Cerebellar nuclear complex (tissue), 1 donor: ENCODE results near the gene GPR15LG.

Experiments used
- DNase-seq, 2 experiments: peaks; one replicate each; lab custom pipeline; 2025; lab: John Stamatoyannopoulos, UW

The GPR15LG gene

DNA sequence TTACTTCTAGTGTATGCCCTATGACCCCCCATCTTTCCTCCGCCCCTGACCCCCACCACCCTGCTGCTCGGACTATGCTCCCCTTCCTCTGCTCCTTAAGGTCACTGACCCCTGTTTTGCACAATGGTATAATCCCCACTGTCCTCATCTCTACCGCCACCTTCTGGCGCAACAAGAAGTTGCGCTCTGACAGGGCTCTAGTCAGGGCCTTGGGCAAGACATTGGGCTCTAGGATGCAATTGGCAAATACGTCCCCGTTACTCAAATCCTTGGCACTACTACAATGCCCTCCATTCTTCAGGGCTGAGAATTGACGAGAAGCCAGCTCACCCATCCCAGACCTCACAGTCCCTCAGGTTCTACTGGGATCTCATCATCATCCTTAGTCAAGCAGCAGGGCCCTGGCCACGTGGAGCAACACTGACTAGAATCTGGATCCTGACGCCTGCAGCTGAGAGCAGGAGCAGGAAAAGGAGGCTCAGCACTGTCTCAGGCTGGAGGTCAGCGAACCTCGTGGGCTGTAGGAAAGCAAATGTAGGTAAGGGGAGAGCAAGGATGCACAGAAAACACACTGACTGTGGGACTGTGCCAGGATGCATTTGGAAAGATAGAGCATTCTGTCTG is 41.1 kb downstream of the GPR15LG start:
- no peak for DNase-seq

DNA sequence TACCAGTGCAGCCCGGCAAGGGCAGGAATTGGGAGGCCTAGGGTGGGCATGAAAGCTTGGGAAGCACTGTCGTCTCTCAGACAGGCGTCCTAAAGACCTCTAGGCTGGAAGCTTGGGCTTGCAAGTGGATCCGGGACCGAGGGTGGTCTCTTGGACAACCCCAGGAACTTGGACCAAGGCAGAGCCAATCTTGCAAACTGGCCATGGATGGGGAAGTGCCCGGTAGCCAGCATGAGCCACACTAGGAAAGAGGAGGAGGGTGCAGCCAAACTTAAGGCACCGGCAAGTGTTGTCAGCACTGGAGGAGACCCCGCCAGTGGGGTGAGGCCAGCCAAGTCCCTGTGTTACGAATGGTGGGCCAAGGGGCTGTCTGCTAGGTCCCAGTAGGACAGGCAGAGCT is 43.2 kb downstream of the GPR15LG start:
- no peak for DNase-seq

DNA sequence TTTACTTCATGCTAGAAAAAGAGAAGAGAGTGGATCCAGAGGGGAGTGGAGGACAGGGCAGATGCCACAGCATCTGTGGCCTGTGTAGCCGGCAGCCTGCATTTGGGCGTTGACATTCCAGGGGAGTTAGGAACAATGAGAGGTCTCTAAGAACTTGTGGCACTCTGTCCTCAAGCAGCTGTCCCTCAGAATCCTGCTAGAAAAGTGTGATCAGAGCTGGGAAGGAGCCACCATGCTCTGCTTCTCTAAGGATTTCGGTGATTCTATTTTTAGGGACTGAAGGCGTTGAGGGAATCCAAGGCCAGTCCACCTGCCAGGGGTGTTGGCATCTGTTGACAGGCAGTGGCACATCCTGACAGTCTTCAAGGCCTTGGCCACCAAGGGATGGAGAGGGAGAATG is 44.1 kb downstream of the GPR15LG start:
- DNase-seq = no peak

DNA sequence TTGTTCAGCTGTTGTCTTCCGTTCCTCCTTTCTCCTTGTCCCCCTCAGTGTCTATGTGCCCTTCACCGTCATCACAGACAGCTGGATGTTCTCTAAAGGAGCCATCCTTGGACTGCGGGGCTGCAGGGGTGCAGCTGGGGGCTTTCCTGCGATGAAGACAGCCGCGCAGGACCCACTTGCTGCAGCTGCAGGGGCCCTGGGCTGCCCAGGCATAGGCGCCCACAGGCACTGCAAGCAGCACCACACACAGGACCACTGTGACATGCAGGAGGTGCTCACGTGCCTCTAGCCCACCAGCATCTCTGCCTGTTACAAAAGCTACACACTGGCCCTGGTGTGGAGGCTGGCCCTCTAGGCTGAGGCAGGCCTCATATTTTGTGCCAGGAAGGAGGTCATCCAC is 48.3 kb downstream of the GPR15LG start:
- DNase-seq = no peak

DNA sequence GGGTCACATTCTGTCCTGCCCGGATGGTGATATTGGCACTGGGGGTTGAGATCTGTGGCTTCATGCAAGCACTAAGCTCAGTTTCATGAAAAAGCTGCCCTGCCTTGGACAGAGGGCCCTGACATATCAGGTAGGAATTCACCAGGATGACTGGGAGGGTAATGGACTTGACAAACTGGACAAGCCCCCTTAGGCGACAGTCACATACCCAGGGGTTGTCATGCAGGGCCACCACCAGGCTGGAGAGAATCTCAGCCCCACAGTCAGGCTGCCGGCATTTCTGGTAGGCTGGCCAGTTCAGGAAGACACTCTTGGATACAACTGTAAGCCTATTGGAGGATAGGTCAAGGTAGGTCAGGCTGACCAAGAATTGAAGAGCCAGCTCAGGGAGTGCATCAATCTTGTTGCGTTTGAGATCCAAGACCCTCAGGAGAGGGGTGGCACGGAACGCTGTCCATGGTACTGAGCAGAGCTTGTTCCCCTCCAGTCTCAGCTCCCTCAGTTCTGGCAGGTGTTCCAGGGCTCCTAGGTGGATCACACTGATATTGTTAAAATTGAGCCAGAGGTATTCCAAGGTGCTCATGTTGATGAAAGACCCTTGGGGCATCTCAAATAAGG is 50.9 kb downstream of the GPR15LG start:
- DNase-seq = no peak

DNA sequence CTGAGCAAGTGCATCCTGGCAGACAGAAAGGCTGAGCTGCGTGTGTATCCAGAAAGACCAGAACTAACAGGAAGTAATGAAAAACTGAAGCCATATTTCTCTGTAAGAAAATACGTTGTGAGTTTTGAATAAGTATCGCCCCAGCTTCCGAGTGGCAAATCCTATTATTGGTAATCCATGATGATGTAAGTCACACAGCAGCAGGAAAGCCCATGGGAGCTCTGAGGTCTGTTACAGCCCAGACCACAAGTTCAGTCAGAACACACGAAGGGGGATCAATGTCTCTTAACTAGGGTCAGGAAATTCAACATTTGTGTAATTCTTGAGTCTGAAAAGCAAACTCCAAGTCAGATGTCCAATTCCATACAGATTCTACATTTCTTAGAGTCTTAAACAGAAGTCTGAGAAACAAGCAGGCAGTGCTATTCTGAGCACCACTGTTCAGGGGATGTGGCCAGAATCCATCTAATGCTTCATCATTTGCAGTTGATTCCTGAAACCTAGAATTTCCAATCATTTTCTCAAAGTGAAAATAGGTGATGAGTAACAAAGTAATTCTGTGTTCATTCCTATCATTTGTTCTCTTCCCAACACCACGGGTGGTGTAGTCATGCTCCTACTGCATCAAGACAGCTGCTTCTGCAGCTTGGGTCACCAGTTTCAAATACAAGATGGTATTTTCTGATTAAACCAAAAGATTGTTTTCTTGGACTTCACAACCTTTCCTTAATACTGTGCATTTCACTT is 52.0 kb downstream of the GPR15LG start, which contains the start of gene LRIT2:
Gene LRIT2 (minus strand): TSS at position 118 of the 747 bp plus-strand sequence. CDS start 24 bp downstream, at position 94.
- DNase-seq = no peak

DNA sequence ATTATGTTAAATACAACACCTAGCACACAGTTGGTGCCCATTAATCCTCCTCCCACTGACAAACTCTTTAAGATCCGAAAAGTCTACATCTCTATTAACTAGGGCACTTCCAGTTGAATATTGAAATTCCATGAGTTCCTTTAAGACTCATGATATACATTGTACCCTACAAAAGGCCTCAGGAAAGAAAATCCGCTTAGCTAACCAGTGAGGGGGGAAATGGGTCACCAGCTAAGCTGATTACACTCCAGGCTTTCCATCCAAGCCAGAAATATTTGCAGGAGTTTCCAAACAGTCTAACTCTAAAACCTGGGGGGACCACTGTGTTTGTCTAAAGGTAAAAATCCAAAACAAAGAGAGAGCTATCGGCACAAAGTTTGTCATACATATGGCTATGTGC is 53.0 kb downstream of the GPR15LG start:
- DNase-seq = no peak

DNA sequence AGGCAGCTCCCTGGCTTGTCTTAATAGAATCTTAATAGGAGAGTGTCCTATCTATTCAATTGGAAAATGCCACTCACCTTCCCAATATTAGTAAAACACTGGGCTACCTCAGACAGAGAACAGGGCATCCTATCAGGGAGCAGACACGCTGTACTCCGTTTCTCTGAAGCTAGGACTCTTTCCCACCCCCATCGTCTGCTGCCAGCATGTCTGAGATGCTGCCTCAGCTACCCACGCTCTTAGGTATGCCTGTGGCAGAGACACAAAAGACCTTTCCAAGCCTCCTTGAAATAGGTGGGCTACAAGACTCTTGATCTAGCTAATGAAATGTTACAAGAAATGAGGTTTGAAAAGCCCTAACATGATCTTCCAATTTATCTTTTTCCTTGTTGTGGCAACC is 54.2 kb downstream of the GPR15LG start:
- no peak for DNase-seq

DNA sequence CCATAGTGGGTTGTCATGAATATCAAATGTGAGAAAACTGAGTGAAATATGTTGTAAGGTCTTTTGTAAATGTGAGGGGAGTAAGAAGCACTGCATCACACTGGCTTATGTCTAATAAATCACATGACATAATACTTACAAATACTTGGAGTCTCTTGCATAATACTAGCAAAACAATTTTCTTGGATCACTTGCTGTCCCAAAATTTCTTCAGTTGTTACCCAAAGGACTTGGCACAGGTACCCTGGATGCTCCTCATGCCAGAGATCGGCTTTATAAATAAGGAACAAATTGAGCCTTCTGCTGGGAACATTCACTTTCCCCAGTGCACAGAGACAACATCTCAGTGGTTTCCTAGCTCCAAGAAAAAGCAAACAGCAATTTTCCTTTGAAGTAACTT is 56.8 kb downstream of the GPR15LG start:
- DNase-seq = no peak

DNA sequence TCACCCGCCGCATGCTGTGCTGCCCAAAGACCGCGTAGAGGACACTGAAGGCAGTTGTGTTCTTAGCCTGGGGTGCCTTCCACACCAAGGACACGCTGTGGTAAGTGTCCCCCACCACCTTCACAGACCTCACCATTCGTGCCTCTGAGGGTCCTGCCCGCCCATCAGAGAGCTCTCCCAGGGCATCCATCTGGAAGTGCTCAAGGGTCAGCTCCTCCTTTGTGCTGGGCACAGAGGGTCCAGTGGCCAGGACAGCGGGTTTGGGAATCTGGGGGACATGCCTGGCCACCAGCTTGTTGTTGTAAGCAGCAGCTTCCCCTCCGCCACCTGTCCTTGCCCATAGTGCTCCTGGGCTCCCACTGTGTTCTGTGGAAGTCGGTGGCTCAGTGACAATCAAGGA is 58.8 kb downstream of the GPR15LG start:
- no peak for DNase-seq

DNA sequence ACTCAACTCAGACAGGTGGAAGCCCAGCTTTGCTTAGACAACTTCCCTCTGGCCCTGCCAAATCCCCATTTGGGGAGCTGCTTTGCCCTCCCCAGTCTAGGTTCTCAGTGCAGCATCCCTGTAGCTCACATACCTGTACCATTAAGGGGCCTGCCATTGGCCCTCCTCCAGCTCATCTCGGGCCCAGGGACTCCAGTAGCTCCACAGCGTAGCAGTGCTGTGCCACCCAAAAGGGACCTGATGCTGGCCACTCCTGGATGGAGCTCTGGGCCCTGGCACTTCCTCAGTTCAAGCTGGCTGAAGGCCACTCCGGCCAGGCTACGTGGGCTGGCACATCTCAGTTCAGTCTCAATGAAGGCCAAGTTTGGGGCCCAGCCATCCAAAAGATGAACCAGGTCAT is 60.3 kb downstream of the GPR15LG start:
- no peak for DNase-seq

DNA sequence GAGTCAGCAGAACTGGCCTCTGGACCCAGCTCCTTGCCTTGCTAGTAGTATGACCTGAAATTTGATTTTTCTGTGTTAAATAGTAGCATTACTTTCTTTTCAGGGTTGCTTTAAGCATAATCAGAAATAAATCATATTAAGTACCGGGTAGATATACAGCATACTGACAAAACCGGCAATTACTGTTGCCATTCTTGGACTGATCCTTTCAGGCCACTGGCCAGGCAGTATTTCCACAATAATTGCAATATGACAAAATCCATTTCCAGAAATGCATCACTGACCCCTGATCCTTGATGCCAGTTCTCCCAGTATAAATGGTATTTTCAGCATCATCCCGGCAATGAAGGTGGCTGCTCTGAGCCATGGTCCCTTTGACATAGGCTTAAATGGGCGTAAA is 60.9 kb downstream of the GPR15LG start:
- DNase-seq = no peak
